ENCODE results near the gene ST3GAL6. TPM values are rescaled to one million over a fixed set of nuclear protein-coding genes. Genes with fewer than 3 reads are reported as not detected.

Gene ST3GAL6
- total RNA-seq, 2 experiments from 2014 or later: 0.28 to 0.58 TPM

DNA sequence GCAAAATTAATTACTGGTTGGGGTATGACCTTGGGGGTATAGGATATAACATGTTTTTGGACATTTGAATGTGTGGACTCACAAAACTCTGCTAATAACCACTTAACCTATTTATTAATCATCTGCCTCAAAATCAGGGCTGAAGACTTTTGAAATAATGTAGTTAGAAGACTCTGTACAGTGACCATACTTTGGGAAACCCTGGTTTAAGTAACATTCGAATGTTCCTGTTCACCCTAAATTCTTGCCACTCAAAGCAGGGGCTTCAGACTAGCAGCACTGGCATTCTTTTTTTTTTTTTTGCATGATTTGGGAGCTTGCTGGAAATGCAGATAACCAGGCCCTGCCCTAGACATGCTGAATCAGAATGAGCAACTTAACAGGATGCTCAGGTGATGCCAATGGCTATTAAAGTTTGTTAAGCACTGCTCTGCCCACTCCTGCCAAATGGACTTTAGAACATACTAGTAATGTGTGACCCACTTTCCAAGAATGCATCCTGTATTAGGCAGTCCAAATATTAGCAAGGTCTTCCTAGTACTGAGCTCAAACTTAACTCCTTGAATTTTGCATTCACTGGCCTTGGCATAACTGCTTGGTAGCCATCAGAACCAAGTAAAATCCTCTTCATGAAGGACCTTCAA lies 12.7 kb upstream of the ST3GAL6 start:
- Mint-ChIP-seq H3K27ac (no peak overlapping the region), H3K4me3 (no peak overlapping the region), H3K9me3 (no peaks in the 10 kb centered on the region), H3K36me3 (no peaks in the 10 kb centered on the region), H3K27me3 (peaks cover 4% of the 10 kb centered on the region), H3K4me1 (no peaks in the 10 kb centered on the region)
- DNase-seq: no peak

DNA sequence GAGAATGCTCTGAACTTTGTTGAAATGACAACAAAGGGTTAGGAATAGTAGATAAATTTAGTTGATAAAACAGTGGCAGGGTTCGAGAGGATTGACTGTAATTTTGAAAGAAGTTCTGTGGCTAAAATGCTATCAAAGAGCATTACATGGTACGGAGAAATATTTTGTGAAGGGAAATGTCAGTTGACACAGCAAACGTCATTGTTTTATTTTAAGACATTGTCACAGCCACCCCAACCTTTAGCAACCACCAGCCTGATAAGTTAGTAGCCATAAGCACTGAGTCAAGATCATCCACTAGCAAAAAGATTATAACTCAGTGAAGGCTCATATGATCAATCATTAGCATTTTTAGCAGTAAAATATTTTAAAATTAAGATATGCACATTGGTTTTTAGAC lies 8.7 kb upstream of the ST3GAL6 start:
- no peak for DNase-seq
- Mint-ChIP-seq H3K27me3 (peaks cover 4% of the 10 kb centered on the region), H3K9me3 (no peaks in the 10 kb centered on the region), H3K4me1 (no peaks in the 10 kb centered on the region), H3K36me3 (no peaks in the 10 kb centered on the region), H3K27ac (no peak overlapping the region), H3K4me3 (no peak overlapping the region)

- H3K9me3 Mint-ChIP-seq: no peaks in the 10 kb centered on the region
- DNase-seq: no peak
- H3K27me3 Mint-ChIP-seq: peaks cover 4% of the 10 kb centered on the region
- no peaks in the 10 kb centered on the region for H3K36me3 Mint-ChIP-seq
- H3K4me3 Mint-ChIP-seq: no peak overlapping the region
- H3K4me1 Mint-ChIP-seq: no peaks in the 10 kb centered on the region
- no peak overlapping the region for H3K27ac Mint-ChIP-seq
Observed at GRCh38 chr3:98755601-98756000, 7.5 kb upstream of the ST3GAL6 start.

DNA sequence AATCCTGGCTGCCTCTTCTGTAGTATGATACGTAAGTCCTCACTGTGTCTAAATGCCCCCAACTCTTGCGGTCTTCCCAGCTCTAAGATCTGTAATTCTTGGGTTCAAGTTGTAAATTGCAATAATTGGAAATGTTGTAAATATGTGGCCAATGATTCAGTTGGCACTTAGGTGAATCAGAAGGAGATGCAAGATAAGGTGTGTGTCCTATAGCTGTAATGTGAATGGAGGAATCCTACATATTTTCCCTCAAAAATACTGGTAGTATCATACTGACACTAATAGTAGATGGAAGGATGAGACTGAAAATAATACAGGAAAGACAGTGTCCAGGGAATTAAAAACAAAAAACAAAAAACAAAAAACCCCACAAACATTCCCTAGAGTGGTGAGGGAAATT lies 3.5 kb upstream of the ST3GAL6 start:
- Mint-ChIP-seq H3K4me1 (no peaks in the 10 kb centered on the region), H3K4me3 (no peak overlapping the region), H3K9me3 (no peaks in the 10 kb centered on the region), H3K27ac (no peak overlapping the region), H3K36me3 (no peaks in the 10 kb centered on the region), H3K27me3 (peaks cover 13% of the 10 kb centered on the region)
- DNase-seq: no peak

DNA sequence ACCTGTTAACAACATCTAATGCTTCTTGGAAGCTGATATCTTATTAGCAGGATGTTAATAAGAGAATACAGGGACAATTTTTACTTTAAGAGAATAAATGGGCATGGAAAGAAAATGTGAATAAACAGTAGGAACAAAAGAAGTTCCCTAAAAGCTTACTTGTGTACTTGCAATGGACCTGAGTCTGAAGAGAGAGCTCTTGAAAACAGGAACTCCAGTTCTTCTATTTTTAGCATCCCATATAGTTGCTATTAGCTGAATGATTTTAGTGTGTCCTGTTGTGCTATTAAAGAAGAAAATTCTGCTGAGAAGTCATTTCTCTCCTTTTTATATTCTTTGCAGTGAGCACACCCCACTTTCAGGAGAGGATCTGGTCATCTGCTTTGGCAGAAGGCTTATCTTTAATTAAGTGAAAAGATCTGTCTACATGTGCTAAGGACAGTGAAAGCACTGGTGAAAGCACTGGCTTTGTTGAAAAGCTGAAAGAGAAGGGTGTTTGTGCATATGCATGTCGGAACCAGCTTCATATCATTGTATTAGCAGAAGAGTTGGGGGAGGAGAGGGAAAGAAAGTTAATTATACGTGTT lies 1.4 kb upstream of the ST3GAL6 start:
- Mint-ChIP-seq H3K4me1 (no peaks in the 10 kb centered on the region), H3K36me3 (no peaks in the 10 kb centered on the region), H3K9me3 (no peaks in the 10 kb centered on the region), H3K4me3 (no peak overlapping the region), H3K27me3 (peaks cover 9% of the 10 kb centered on the region), H3K27ac (no peak overlapping the region)
- no peak for DNase-seq

- no peaks in the 10 kb centered on the region for H3K9me3 Mint-ChIP-seq
- no peaks in the 10 kb centered on the region for H3K4me1 Mint-ChIP-seq
- no peak overlapping the region for H3K27ac Mint-ChIP-seq
- peaks cover 9% of the 10 kb centered on the region for H3K27me3 Mint-ChIP-seq
- DNase-seq: no peak
- no peak overlapping the region for H3K4me3 Mint-ChIP-seq
- no peaks in the 10 kb centered on the region for H3K36me3 Mint-ChIP-seq
Observed at GRCh38 chr3:98763819-98764418, 779 bp downstream of the ST3GAL6 start.

DNA sequence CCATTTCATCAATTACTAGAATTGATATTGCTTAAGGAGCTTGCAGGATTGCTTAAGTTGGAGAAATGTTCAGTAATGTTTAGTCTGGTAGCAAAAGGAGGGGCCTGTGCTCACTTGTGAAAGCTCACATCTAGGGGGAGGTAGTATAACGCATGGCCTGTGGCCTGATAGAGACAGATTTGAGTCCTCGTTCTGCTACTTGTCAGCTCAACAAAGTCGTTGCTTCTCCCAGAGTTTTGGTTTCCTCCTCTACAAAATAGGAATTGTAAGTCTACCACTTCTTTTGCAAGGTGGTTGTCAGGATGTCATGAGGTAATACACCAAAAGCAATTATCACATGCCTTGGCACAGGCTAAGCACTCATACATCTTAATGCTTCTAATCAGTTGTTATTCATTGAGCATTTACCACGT lies 1.3 kb downstream of the ST3GAL6 start:
- Mint-ChIP-seq H3K36me3 (no peaks in the 10 kb centered on the region), H3K4me1 (no peaks in the 10 kb centered on the region), H3K27ac (no peak overlapping the region), H3K27me3 (peaks cover 9% of the 10 kb centered on the region), H3K4me3 (no peak overlapping the region), H3K9me3 (no peaks in the 10 kb centered on the region)
- DNase-seq: no peak

DNA sequence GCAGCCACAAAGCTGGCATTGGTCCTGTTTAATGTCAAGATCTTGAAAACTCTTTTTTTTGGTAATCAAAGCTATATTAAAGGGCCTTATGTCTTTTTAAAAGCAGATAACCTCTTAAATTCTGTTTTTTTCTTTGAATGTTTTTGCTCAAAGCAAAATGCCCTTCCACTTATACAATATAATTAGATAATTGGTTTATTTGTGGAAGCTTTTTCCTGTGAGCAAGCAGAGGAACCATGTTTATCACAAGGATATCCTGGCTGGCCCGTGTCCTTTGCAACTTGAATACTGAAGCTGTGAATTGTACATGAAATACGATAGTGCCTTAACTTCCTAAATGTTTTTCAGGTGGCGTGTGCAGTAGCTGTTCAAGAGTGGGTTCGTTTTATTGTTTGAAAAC lies 2.6 kb downstream of the ST3GAL6 start:
- H3K27me3 Mint-ChIP-seq: peaks cover 18% of the 10 kb centered on the region
- H3K27ac Mint-ChIP-seq: no peak overlapping the region
- H3K36me3 Mint-ChIP-seq: no peaks in the 10 kb centered on the region
- no peak for DNase-seq
- H3K4me3 Mint-ChIP-seq: no peak overlapping the region
- H3K4me1 Mint-ChIP-seq: peaks cover 7% of the 10 kb centered on the region
- H3K9me3 Mint-ChIP-seq: no peaks in the 10 kb centered on the region

GRCh38 chr3:98766924-98767323 lies 3.8 kb downstream of the ST3GAL6 start:
- no peak for DNase-seq
- Mint-ChIP-seq H3K9me3 (no peaks in the 10 kb centered on the region), H3K36me3 (no peaks in the 10 kb centered on the region), H3K4me3 (no peak overlapping the region), H3K27ac (no peak overlapping the region), H3K4me1 (peaks cover 7% of the 10 kb centered on the region), H3K27me3 (peaks cover 19% of the 10 kb centered on the region)

GRCh38 chr3:98768961-98769360 lies 5.8 kb downstream of the ST3GAL6 start:
- no peak for DNase-seq

DNA sequence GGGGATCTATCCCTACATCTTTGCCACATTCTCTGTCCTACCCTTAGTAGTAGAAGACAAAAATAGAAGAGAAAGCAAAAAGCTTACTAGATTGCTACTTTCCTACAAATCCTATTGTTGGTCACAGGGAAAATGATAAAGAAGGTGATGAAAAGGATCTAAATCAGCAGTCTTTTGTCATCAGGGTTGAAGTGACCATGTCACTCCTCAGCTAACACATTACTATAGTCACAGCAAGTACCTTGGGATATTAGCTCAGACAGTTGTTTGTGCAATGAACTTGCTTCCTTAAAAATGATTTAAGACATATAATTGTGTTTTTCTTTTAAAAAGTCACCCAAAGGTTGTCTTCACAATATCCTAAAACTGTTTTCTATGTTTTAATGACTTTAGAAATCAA lies 6.3 kb downstream of the ST3GAL6 start:
- Mint-ChIP-seq H3K27ac (no peak overlapping the region), H3K9me3 (no peaks in the 10 kb centered on the region), H3K4me1 (peaks cover 7% of the 10 kb centered on the region), H3K4me3 (no peak overlapping the region), H3K27me3 (peaks cover 10% of the 10 kb centered on the region), H3K36me3 (no peaks in the 10 kb centered on the region)
- DNase-seq: no peak

More at GRCh38 chr3:98768961-98769360, 5.8 kb downstream of the ST3GAL6 start:
- no peaks in the 10 kb centered on the region for H3K36me3 Mint-ChIP-seq
- H3K4me1 Mint-ChIP-seq: peaks cover 7% of the 10 kb centered on the region
- no peaks in the 10 kb centered on the region for H3K9me3 Mint-ChIP-seq
- H3K27ac Mint-ChIP-seq: no peak overlapping the region
- H3K27me3 Mint-ChIP-seq: peaks cover 10% of the 10 kb centered on the region
- no peak overlapping the region for H3K4me3 Mint-ChIP-seq

DNA sequence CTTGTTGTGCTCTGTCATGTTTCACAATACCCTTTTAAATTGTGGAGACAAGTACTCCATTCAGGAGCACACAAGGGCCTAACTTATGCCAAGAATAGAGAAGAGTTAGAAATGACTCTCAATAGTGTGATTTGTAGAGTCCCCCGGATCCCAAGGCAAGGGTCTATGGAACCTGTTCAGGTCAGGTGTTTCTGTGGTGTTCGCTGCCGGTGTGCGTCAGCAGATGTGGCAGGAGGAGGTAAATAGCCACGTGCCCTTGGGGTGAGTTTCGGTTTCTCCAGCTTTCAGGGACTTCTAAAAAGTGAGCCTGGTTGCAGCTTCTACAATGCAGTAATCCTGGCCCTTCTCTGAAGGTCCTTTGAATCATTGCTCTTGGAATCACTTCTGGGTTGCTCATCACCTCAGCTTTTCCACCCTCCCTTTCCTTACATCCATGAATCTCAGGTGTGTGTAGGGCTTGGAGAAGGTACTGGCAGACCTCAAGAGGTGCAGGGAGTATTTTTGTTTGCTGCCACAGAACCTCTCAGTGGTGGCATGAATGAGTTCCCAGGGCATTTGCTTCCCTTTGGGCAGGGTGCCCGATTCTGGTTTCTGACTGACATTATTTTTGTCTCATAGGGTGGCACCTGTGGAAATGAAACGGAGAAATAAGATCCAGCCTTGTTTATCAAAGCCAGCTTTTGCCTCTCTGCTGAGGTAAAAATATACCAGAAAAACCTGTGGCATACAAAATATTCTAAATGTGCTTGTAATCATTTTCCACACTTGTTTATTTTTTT lies 7.3 kb downstream of the ST3GAL6 start:
- peak; percentile 23 for DNase-seq
- Mint-ChIP-seq H3K4me3 (no peak overlapping the region), H3K27ac (peak overlapping the region; percentile 42), H3K27me3 (peaks cover 10% of the 10 kb centered on the region), H3K36me3 (no peaks in the 10 kb centered on the region), H3K4me1 (peaks cover 7% of the 10 kb centered on the region), H3K9me3 (no peaks in the 10 kb centered on the region)

DNA sequence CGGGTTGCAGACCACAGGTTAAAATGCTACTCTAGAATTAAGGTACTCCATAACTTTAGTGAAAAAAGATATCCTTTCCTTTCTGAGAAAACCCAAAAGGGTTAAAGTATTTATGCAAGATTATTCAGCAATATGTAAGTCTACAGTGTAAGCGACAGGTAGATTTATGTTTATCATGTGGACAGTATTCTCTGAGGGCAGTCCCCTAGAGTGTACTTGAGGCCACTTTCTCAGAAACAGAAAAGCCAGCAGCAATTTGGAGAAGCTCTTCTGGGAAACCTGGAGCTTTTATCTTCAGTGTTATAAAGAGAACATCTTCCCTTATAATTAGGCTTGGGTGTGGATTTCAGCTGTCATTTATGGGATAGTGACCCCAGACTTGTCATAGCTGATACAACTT lies 8.9 kb downstream of the ST3GAL6 start:
- Mint-ChIP-seq H3K27ac (no peak overlapping the region), H3K36me3 (no peaks in the 10 kb centered on the region), H3K9me3 (no peaks in the 10 kb centered on the region), H3K4me3 (no peak overlapping the region), H3K4me1 (peaks cover 7% of the 10 kb centered on the region), H3K27me3 (peaks cover 10% of the 10 kb centered on the region)
- DNase-seq: no peak

- DNase-seq: no peak
- Mint-ChIP-seq H3K9me3 (no peaks in the 10 kb centered on the region), H3K36me3 (no peaks in the 10 kb centered on the region), H3K4me3 (no peak overlapping the region), H3K4me1 (peaks cover 19% of the 10 kb centered on the region), H3K27ac (no peak overlapping the region), H3K27me3 (peaks cover 21% of the 10 kb centered on the region)
Observed at GRCh38 chr3:98775459-98776139, 12.5 kb downstream of the ST3GAL6 start.

DNA sequence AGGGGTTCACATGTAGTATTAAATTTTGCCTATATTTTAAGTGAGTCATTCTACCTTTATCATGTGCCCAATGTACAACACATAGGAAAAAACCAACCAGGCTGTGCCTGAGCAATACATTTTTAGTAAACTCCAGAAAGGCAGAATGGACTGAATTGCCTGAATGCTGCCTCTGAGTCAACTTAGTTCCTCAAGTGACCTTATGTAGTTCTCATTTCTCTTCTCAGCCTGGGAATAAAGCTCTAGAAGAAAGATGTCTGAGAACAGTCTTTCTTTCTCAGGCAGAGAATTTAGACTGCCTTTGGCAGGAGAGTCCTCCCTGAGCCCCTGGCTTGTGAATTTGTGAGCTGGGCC lies 13.0 kb downstream of the ST3GAL6 start:
- no peak overlapping the region for H3K4me3 Mint-ChIP-seq
- H3K36me3 Mint-ChIP-seq: no peaks in the 10 kb centered on the region
- H3K4me1 Mint-ChIP-seq: peaks cover 19% of the 10 kb centered on the region
- no peak overlapping the region for H3K27ac Mint-ChIP-seq
- no peak for DNase-seq
- H3K27me3 Mint-ChIP-seq: peaks cover 19% of the 10 kb centered on the region
- no peaks in the 10 kb centered on the region for H3K9me3 Mint-ChIP-seq

Data from activated naive CD8-positive, alpha-beta T cell treated with anti-CD3 and anti-CD28 coated beads for 36 hours (primary cell).